Measurements from ENCODE around the gene IGSF21. TPM values are rescaled to one million over a fixed set of nuclear protein-coding genes. Genes with fewer than 3 reads are reported as not detected.

IGSF21 gene
- total and polyA plus RNA-seq, 2 experiments from 2014 or later: not detected

DNA sequence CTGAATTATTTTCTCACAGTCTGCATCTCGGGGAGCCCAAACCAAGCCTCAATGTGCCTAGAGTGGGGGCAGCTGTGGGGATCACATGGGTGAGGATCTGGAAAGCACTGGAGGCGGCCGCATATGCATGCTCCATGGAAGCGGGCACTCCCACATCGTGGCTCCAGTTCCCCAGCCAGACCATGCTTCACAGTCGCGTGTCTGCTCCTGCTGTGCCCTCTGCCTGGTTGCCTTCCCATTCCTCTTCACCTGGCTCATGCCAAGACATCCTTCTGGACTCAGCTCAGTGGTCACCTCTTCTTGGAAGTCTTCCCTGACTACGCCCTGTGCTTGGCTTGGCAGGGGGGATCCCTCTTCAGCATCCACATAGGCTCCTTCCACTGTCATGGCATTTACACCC lies 32.8 kb downstream of the IGSF21 start:
- Histone ChIP-seq H2AFZ (no peak overlapping the region), H3K4me3 (no peak overlapping the region), H3K27ac (no peak overlapping the region), H3K4me1 (ENCODE audit: insufficient read depth) (no peaks in the 10 kb centered on the region), H3K9me3 (ENCODE audit: low read depth) (no peaks in the 10 kb centered on the region), H3K4me2 (no peak overlapping the region), H3K79me2 (no peaks in the 10 kb centered on the region), H4K20me1 (ENCODE audit: insufficient read depth, poor library complexity, severe bottlenecking) (no peaks in the 10 kb centered on the region), H3K9me2 (replicated peaks; ENCODE audit: insufficient read depth) (no peaks in the 10 kb centered on the region), H3K27me3 (peaks cover 6% of the 10 kb centered on the region), H3K36me3 (replicated peaks; ENCODE audit: insufficient read depth, low read depth) (no peaks in the 10 kb centered on the region)
- TF ChIP-seq EZH2phosphoT487 (IDR thresholded peaks at IDR 0.05; ENCODE audit: low read depth, severe bottlenecking, unreplicated experiment) (no peak), EZH2 (IDR thresholded peaks at IDR 0.05; ENCODE audit: borderline replicate concordance) (no peak)
- TF ChIP-seq, protein P1, sequence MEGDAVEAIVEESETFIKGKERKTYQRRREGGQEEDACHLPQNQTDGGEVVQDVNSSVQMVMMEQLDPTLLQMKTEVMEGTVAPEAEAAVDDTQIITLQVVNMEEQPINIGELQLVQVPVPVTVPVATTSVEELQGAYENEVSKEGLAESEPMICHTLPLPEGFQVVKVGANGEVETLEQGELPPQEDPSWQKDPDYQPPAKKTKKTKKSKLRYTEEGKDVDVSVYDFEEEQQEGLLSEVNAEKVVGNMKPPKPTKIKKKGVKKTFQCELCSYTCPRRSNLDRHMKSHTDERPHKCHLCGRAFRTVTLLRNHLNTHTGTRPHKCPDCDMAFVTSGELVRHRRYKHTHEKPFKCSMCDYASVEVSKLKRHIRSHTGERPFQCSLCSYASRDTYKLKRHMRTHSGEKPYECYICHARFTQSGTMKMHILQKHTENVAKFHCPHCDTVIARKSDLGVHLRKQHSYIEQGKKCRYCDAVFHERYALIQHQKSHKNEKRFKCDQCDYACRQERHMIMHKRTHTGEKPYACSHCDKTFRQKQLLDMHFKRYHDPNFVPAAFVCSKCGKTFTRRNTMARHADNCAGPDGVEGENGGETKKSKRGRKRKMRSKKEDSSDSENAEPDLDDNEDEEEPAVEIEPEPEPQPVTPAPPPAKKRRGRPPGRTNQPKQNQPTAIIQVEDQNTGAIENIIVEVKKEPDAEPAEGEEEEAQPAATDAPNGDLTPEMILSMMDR (IDR thresholded peaks at IDR 0.05; ENCODE audit: poor library complexity): no peak
- DNase-seq (ENCODE audit: low spot score): no peak
- WGBS (ENCODE audit: low lambda C conversion rate, missing lambda C conversion rate): 88% methylated on average over 8 of the region's 8 CpGs

DNA sequence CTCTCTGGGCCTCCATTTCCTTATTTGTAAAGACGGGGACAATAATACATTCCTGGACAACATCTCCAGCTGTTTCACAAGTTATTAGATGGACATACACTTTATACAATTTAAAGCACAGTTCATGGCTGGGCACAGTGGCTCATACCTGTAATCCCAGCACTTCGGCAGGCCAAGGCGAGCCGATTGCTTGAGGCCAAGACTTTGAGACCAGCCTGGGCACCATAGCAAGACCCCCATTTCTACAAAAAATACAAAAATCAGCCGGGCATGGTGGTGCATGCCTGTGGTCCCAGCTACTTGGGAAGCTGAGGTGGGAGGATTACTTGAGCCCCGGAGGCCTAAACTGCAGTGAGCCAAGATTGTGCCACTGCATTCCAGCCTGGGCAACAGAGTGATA lies 34.1 kb downstream of the IGSF21 start:
- Histone ChIP-seq H3K9me3 (ENCODE audit: low read depth) (no peaks in the 10 kb centered on the region), H3K4me3 (no peak overlapping the region), H3K4me2 (no peak overlapping the region), H3K36me3 (replicated peaks; ENCODE audit: insufficient read depth, low read depth) (no peaks in the 10 kb centered on the region), H4K20me1 (ENCODE audit: insufficient read depth, poor library complexity, severe bottlenecking) (no peaks in the 10 kb centered on the region), H3K4me1 (ENCODE audit: insufficient read depth) (no peaks in the 10 kb centered on the region), H3K9me2 (replicated peaks; ENCODE audit: insufficient read depth) (no peaks in the 10 kb centered on the region), H3K27ac (no peak overlapping the region), H2AFZ (no peak overlapping the region), H3K27me3 (peaks cover 6% of the 10 kb centered on the region), H3K79me2 (no peaks in the 10 kb centered on the region)
- no peak for DNase-seq (ENCODE audit: low spot score)
- 93% methylated on average over 6 of the region's 6 CpGs for WGBS (ENCODE audit: low lambda C conversion rate, missing lambda C conversion rate)
- TF ChIP-seq EZH2phosphoT487 (IDR thresholded peaks at IDR 0.05; ENCODE audit: low read depth, severe bottlenecking, unreplicated experiment) (no peak), EZH2 (IDR thresholded peaks at IDR 0.05; ENCODE audit: borderline replicate concordance) (no peak)
- TF ChIP-seq, protein P1 (IDR thresholded peaks at IDR 0.05; ENCODE audit: poor library complexity): no peak

DNA sequence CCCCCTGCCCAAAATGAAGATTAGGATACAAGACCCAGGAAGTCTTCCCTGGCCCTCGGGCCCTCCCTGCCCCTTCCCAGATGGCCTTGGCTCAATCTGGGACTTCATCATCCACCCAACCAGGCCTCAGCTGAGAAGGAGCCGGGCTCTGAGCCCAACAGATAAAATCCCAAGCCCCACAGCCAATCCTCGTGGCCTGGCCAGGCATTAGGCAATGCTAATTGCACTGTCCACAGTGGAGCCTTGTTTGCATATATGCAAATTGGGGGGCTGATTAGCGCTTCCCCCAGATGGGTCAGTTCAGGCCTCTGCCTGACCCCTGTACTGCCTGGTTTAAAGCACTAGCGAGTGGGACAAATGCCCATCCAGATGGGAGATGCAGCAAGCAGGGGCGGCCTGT lies 34.9 kb downstream of the IGSF21 start:
- Histone ChIP-seq H2AFZ (no peak overlapping the region), H3K27me3 (peaks cover 6% of the 10 kb centered on the region), H3K79me2 (no peaks in the 10 kb centered on the region), H4K20me1 (ENCODE audit: insufficient read depth, poor library complexity, severe bottlenecking) (no peaks in the 10 kb centered on the region), H3K27ac (no peak overlapping the region), H3K9me2 (replicated peaks; ENCODE audit: insufficient read depth) (no peaks in the 10 kb centered on the region), H3K4me1 (ENCODE audit: insufficient read depth) (no peaks in the 10 kb centered on the region), H3K4me2 (no peak overlapping the region), H3K36me3 (replicated peaks; ENCODE audit: insufficient read depth, low read depth) (no peaks in the 10 kb centered on the region), H3K9me3 (ENCODE audit: low read depth) (no peaks in the 10 kb centered on the region), H3K4me3 (no peak overlapping the region)
- 83% methylated on average over 6 of the region's 6 CpGs for WGBS (ENCODE audit: low lambda C conversion rate, missing lambda C conversion rate)
- no peak for DNase-seq (ENCODE audit: low spot score)
- TF ChIP-seq EZH2phosphoT487 (IDR thresholded peaks at IDR 0.05; ENCODE audit: low read depth, severe bottlenecking, unreplicated experiment): no peak
- TF ChIP-seq, protein P1 (IDR thresholded peaks at IDR 0.05; ENCODE audit: poor library complexity): no peak
- no peak for TF ChIP-seq EZH2 (IDR thresholded peaks at IDR 0.05; ENCODE audit: borderline replicate concordance)

DNA sequence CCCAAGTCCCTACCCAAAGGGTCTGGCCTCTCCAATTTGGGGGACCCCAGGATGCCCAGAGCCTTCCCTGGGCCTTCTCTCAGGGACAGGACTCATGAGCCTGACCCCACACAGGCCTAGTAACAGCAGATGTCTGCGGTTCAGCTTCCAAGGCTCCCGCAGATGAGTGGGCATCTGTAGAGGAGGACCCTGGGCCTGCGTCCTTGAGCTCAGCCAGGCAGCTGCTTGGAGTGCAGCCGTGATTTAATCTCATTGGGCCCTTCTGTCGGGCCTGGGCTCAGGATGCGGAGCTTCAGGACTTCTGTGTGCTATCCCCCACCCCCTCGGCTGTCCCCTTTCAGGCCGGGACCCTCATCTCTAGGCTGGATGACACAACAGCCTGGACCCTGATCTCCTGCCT lies 35.4 kb downstream of the IGSF21 start:
- H4K20me1 ChIP-seq (ENCODE audit: insufficient read depth, poor library complexity, severe bottlenecking): no peaks in the 10 kb centered on the region
- no peaks in the 10 kb centered on the region for H3K9me3 ChIP-seq (ENCODE audit: low read depth)
- H3K4me1 ChIP-seq (ENCODE audit: insufficient read depth): no peaks in the 10 kb centered on the region
- peaks cover 6% of the 10 kb centered on the region for H3K27me3 ChIP-seq
- no peak for DNase-seq (ENCODE audit: low spot score)
- no peaks in the 10 kb centered on the region for H3K9me2 ChIP-seq (replicated peaks; ENCODE audit: insufficient read depth)
- 85% methylated on average over 8 of the region's 8 CpGs for WGBS (ENCODE audit: low lambda C conversion rate, missing lambda C conversion rate)
- H2AFZ ChIP-seq: no peak overlapping the region
- TF ChIP-seq EZH2phosphoT487 (IDR thresholded peaks at IDR 0.05; ENCODE audit: low read depth, severe bottlenecking, unreplicated experiment) (no peak), EZH2 (IDR thresholded peaks at IDR 0.05; ENCODE audit: borderline replicate concordance) (no peak)
- TF ChIP-seq, protein P1 (IDR thresholded peaks at IDR 0.05; ENCODE audit: poor library complexity): no peak
- no peaks in the 10 kb centered on the region for H3K36me3 ChIP-seq (replicated peaks; ENCODE audit: insufficient read depth, low read depth)
- no peak overlapping the region for H3K27ac ChIP-seq
- H3K79me2 ChIP-seq: no peaks in the 10 kb centered on the region
- H3K4me2 ChIP-seq: no peak overlapping the region
- H3K4me3 ChIP-seq: no peak overlapping the region
